Measurements from ENCODE around the gene TUG1. TPM values are rescaled to one million over a fixed set of nuclear protein-coding genes. Genes with fewer than 3 reads are reported as not detected.

The TUG1 gene
- total RNA-seq (100 to 1,000 TPM in 3 of 5 experiments, 10 to 100 TPM in 2; 82.7 to 159 (median 113) TPM), polyA plus RNA-seq (10 to 100 TPM; 24.0 to 33.3 TPM), total RNA-seq (162 reads per million, percentile 91 among the genes with 10 or more reads in this experiment)

- peaks cover 22 to 23% of the 10 kb centered on the region in 2 donors for H3K4me1 ChIP-seq (ENCODE audit: control insufficient read depth in 2 of 2, insufficient read depth in 2 of 2, low read length in 2 of 2)
- Mint-ChIP-seq H3K4me3 (peak within 1 kb of the TSS; percentile 90 to 96 (median 93)), H3K36me3 (peaks cover 22 to 79% (median 57%) of the 10 kb centered on the region in 5 donors), H3K4me1 (peaks cover 12 to 67% (median 58%) of the 10 kb centered on the region in 7 donors), H3K9me3 (peaks cover 3 to 94% (median 58%) of the 10 kb centered on the region in 11 donors), H3K27me3 (peaks cover 0 to 4% (median 0%) of the 10 kb centered on the region in 5 donors), H3K27ac (peak within 1 kb of the TSS; percentile 90 to 98 (median 97))
- H3K9me3 ChIP-seq (ENCODE audit: control insufficient read depth in 2 of 3, low read length in 3 of 3), result peaks cover 8 to 48% (median 27%) of the 10 kb centered on the region in 3 experiments
- H3K27me3 ChIP-seq (ENCODE audit: control insufficient read depth in 2 of 2, insufficient read depth in 2 of 2, low read length in 2 of 2), result no peaks in the 10 kb centered on the region
- peaks cover 22 to 39% (median 28%) of the 10 kb centered on the region in 3 experiments for H3K36me3 ChIP-seq (ENCODE audit: control insufficient read depth in 2 of 3, insufficient read depth in 3 of 3, low read length in 3 of 3)
- H3K4me3 ChIP-seq (ENCODE audit: low read length), result peak within 1 kb of the TSS; percentile 59
- CTCF ChIA-PET, result interaction anchor here (0.6 to 3.3 kb wide), 7 partner anchors 16 to 659 kb away, joined by 3 to 18 read pairs (median 3); partner anchors contain the start of gene SMTN
- ATAC-seq (peak; percentile 96), DNase-seq (peak; percentile 88 to 98 (median 97))
- POLR2A ChIA-PET, result interaction anchor here (0.5 to 7.7 kb wide), 23 partner anchors 10 to 663 kb away, joined by 3 to 117 read pairs (median 11); partner anchors contain the start of genes LIMK2, PIK3IP1, RNF185 and SMTN
- intact Hi-C loops (cut with micrococcal nuclease), result loop anchor here (1.0 to 5.0 kb wide), 23 partner anchors 11 to 1364 kb away; partner anchors contain the start of genes LIMK2 (in 2 of the 2), RNF185 (in 2 of the 2), SFI1 (in 2 of the 2) and DEPDC5 (in 1 of the 2)
- peak within 1 kb of the TSS; percentile 94 for H3K27ac ChIP-seq (ENCODE audit: low read depth, low read length)
These were observed at the start of gene TUG1 for GRCh38 chr22:30968924-30969531. TSS of gene TUG1 (plus strand) at chr22:30969265.

GRCh38 chr22:30919973-30920372 is 49.1 kb upstream of the TUG1 start:
- Mint-ChIP-seq H3K36me3 (peaks cover 4 to 17% (median 12%) of the 10 kb centered on the region in 5 donors), H3K27me3 (peaks cover 0 to 2% (median 0%) of the 10 kb centered on the region in 5 donors), H3K9me3 (peaks cover 0 to 8% (median 0%) of the 10 kb centered on the region in 11 donors), H3K27ac (peak overlapping the region in 2 of 9 donors; percentile 5 to 87), H3K4me3 (peak overlapping the region in 8 of 10 donors; percentile 14 to 89 (median 72)), H3K4me1 (peaks cover 4 to 29% (median 21%) of the 10 kb centered on the region in 7 donors)
- H3K4me3 ChIP-seq (ENCODE audit: low read length), result no peak overlapping the region
- ChIA-PET POLR2A (interaction anchor here (0.6 to 9.2 kb wide), 7 partner anchors 20 to 365 kb away, joined by 3 to 104 read pairs (median 5); partner anchors contain the start of genes MORC2 and TUG1), CTCF (interaction anchor here (0.6 to 3.5 kb wide), 29 partner anchors 15 to 534 kb away, joined by 3 to 21 read pairs (median 4); partner anchors contain the start of genes MORC2, SLC35E4 and TUG1)
- H3K27me3 ChIP-seq (ENCODE audit: control insufficient read depth in 2 of 2, insufficient read depth in 2 of 2, low read length in 2 of 2), result no peaks in the 10 kb centered on the region
- intact Hi-C loops (cut with micrococcal nuclease), result loop anchor here (1.0 to 5.0 kb wide), 5 partner anchors 21 to 312 kb away; no protein-coding TSS in a partner anchor
- no peak for DNase-seq
- peaks cover 0 to 17% (median 0%) of the 10 kb centered on the region in 3 experiments for H3K36me3 ChIP-seq (ENCODE audit: control insufficient read depth in 2 of 3, insufficient read depth in 3 of 3, low read length in 3 of 3)
- peaks cover 6 to 16% of the 10 kb centered on the region in 2 donors for H3K4me1 ChIP-seq (ENCODE audit: control insufficient read depth in 2 of 2, insufficient read depth in 2 of 2, low read length in 2 of 2)
- no peak overlapping the region for H3K27ac ChIP-seq (ENCODE audit: low read depth, low read length)
- no peak for ATAC-seq
- no peaks in the 10 kb centered on the region for H3K9me3 ChIP-seq (ENCODE audit: control insufficient read depth in 2 of 3, low read length in 3 of 3)

- ATAC-seq, result peak; percentile 88
- Mint-ChIP-seq H3K27me3 (peaks cover 0 to 2% (median 0%) of the 10 kb centered on the region in 5 donors), H3K4me1 (peaks cover 4 to 29% (median 21%) of the 10 kb centered on the region in 7 donors), H3K9me3 (peaks cover 0 to 5% (median 0%) of the 10 kb centered on the region in 11 donors), H3K27ac (peak overlapping the region; percentile 5 to 90 (median 28)), H3K36me3 (peaks cover 6 to 17% (median 14%) of the 10 kb centered on the region in 5 donors), H3K4me3 (peak overlapping the region; percentile 62 to 89 (median 77))
- intact Hi-C loops (cut with micrococcal nuclease), result loop anchor here (1.0 to 5.0 kb wide), 5 partner anchors 21 to 312 kb away; no protein-coding TSS in a partner anchor
- Histone ChIP-seq H3K4me1 (ENCODE audit: control insufficient read depth in 2 of 2, insufficient read depth in 2 of 2, low read length in 2 of 2) (peaks cover 6 to 16% of the 10 kb centered on the region in 2 donors), H3K27me3 (ENCODE audit: control insufficient read depth in 2 of 2, insufficient read depth in 2 of 2, low read length in 2 of 2) (no peaks in the 10 kb centered on the region), H3K36me3 (ENCODE audit: control insufficient read depth in 2 of 3, insufficient read depth in 3 of 3, low read length in 3 of 3) (peaks cover 0 to 21% (median 0%) of the 10 kb centered on the region in 3 experiments), H3K27ac (ENCODE audit: low read depth, low read length) (peak overlapping the region; percentile 43), H3K4me3 (ENCODE audit: low read length) (no peak overlapping the region), H3K9me3 (ENCODE audit: control insufficient read depth in 2 of 3, low read length in 3 of 3) (no peaks in the 10 kb centered on the region)
- CTCF ChIA-PET, result interaction anchor here (0.6 to 3.5 kb wide), 24 partner anchors 11 to 414 kb away, joined by 3 to 21 read pairs (median 4); partner anchors contain the start of genes MORC2 and TUG1
- POLR2A ChIA-PET, result interaction anchor here (0.6 to 9.2 kb wide), 6 partner anchors 20 to 364 kb away, joined by 4 to 104 read pairs (median 6); partner anchors contain the start of genes MORC2 and TUG1
- DNase-seq, result peak; percentile 65 to 84 (median 78)
These were observed 48.7 kb upstream of the TUG1 start for GRCh38 chr22:30920407-30920806.

DNA sequence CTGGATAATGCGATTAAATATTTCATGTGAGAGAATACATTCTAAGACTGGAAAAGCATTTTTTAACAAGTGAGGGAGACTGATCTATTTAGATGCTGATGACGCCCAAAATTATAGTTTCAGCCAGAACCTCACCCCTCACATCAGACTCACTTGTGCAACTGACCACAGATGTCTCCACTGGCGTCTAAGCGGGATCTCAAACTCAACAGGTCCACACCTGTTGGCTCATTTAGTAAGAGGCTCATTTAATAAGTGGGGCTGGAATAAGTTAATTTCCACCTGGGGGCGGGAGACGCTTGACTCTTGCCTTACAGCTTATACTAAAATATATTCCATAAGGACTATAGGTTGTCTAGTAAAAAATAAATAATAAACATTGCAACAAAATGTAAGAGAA is 48.0 kb upstream of the TUG1 start:
- DNase-seq (no peak), ATAC-seq (no peak)
- Mint-ChIP-seq H3K9me3 (peaks cover 0 to 3% (median 0%) of the 10 kb centered on the region in 11 donors), H3K27me3 (peaks cover 0 to 2% (median 0%) of the 10 kb centered on the region in 5 donors), H3K36me3 (peaks cover 6 to 23% (median 14%) of the 10 kb centered on the region in 5 donors), H3K4me1 (peaks cover 4 to 29% (median 21%) of the 10 kb centered on the region in 7 donors), H3K4me3 (peak overlapping the region; percentile 66 to 89 (median 82)), H3K27ac (peak overlapping the region; percentile 81 to 94 (median 88))
- Histone ChIP-seq H3K4me3 (ENCODE audit: low read length) (peak overlapping the region; percentile 44), H3K36me3 (ENCODE audit: control insufficient read depth in 2 of 3, insufficient read depth in 3 of 3, low read length in 3 of 3) (peaks cover 0 to 28% (median 0%) of the 10 kb centered on the region in 3 experiments), H3K9me3 (ENCODE audit: control insufficient read depth in 2 of 3, low read length in 3 of 3) (no peaks in the 10 kb centered on the region), H3K27me3 (ENCODE audit: control insufficient read depth in 2 of 2, insufficient read depth in 2 of 2, low read length in 2 of 2) (no peaks in the 10 kb centered on the region), H3K4me1 (ENCODE audit: control insufficient read depth in 2 of 2, insufficient read depth in 2 of 2, low read length in 2 of 2) (peaks cover 6 to 16% of the 10 kb centered on the region in 2 donors), H3K27ac (ENCODE audit: low read depth, low read length) (peak overlapping the region; percentile 75)
- CTCF ChIA-PET, result interaction anchor here (0.6 to 3.5 kb wide), 12 partner anchors 11 to 312 kb away, joined by 3 to 21 read pairs (median 4); partner anchors contain the start of genes MORC2 and TUG1
- POLR2A ChIA-PET, result interaction anchor here (0.6 to 9.2 kb wide), 11 partner anchors 10 to 425 kb away, joined by 3 to 104 read pairs (median 5); partner anchors contain the start of genes MORC2, PATZ1 and TUG1
- intact Hi-C loops (cut with micrococcal nuclease), result loop anchor here (1.0 to 5.0 kb wide), 2 partner anchors 48 to 311 kb away; partner anchors contain the start of gene TUG1 (in 1 of the 2)

GRCh38 chr22:30922151-30922611 is 46.9 kb upstream of the TUG1 start:
- DNase-seq (peak; percentile 65 to 85 (median 80)), ATAC-seq (peak; percentile 79)
- Mint-ChIP-seq H3K36me3 (peaks cover 7 to 28% (median 13%) of the 10 kb centered on the region in 5 donors), H3K9me3 (peaks cover 0 to 1% (median 0%) of the 10 kb centered on the region in 11 donors), H3K4me3 (peak overlapping the region; percentile 66 to 89 (median 82)), H3K4me1 (peaks cover 6 to 25% (median 19%) of the 10 kb centered on the region in 7 donors), H3K27ac (peak overlapping the region; percentile 81 to 94 (median 88)), H3K27me3 (peaks cover 0 to 2% (median 0%) of the 10 kb centered on the region in 5 donors)
- intact Hi-C loops (cut with micrococcal nuclease), result loop anchor here (1.0 to 5.0 kb wide), 4 partner anchors 21 to 330 kb away; partner anchors contain the start of gene TUG1 (in 1 of the 2)
- peaks cover 6 to 16% of the 10 kb centered on the region in 2 donors for H3K4me1 ChIP-seq (ENCODE audit: control insufficient read depth in 2 of 2, insufficient read depth in 2 of 2, low read length in 2 of 2)
- H3K27me3 ChIP-seq (ENCODE audit: control insufficient read depth in 2 of 2, insufficient read depth in 2 of 2, low read length in 2 of 2), result no peaks in the 10 kb centered on the region
- peaks cover 0 to 39% (median 0%) of the 10 kb centered on the region in 3 experiments for H3K36me3 ChIP-seq (ENCODE audit: control insufficient read depth in 2 of 3, insufficient read depth in 3 of 3, low read length in 3 of 3)
- H3K9me3 ChIP-seq (ENCODE audit: control insufficient read depth in 2 of 3, low read length in 3 of 3), result no peaks in the 10 kb centered on the region
- peak overlapping the region; percentile 75 for H3K27ac ChIP-seq (ENCODE audit: low read depth, low read length)
- peak overlapping the region; percentile 44 for H3K4me3 ChIP-seq (ENCODE audit: low read length)
- ChIA-PET CTCF (interaction anchor here (0.7 to 3.5 kb wide), 9 partner anchors 12 to 287 kb away, joined by 3 to 21 read pairs (median 4); no protein-coding TSS in a partner anchor), POLR2A (interaction anchor here (0.6 to 9.2 kb wide), 18 partner anchors 9 to 658 kb away, joined by 3 to 104 read pairs (median 3); partner anchors contain the start of genes MORC2, PATZ1 and TUG1)

All from naive thymus-derived CD4-positive, alpha-beta T cell (primary cell).